Right ventricle myocardium inferior (tissue), 1 donor: Measurements from ENCODE around the gene FNDC11. TPM values are rescaled to one million over a fixed set of nuclear protein-coding genes. Genes with fewer than 3 reads are reported as not detected.

Source experiments
- total RNA-seq: library from RNA; stranded (reverse); fragmentation: NEBNext Ultra II Directional; extraction: Animal tissue kit (Norgen Biotek cat#: 25700); gene quantifications from one replicate; pipeline ENCODE4 v1.2.1, GENCODE V29; 2021
- donor health status: DM: no; HTN: yes; CAD: no; lungs with severe emphysema.

FNDC11 gene
- total RNA-seq, 1 donor from 2014 or later = 0.16 TPM

Other genes starting within 250 kb of the FNDC11 start
- gene CHRNA4, start 192.8 kb upstream of the FNDC11 start, total RNA-seq = 2.3 TPM
- gene KCNQ2, start 81.5 kb upstream of the FNDC11 start, total RNA-seq = 1.8 TPM
- 1,274 TPM for gene EEF1A2, start 55.1 kb upstream of the FNDC11 start, total RNA-seq
- gene PPDPF, start 33.4 kb upstream of the FNDC11 start, total RNA-seq = 261 TPM
- gene PTK6, start 16.8 kb upstream of the FNDC11 start, total RNA-seq = 0.11 TPM
- gene SRMS, start 6.4 kb upstream of the FNDC11 start, total RNA-seq = not detected
- 12.8 TPM for gene HELZ2, start 20.1 kb downstream of the FNDC11 start, total RNA-seq
- gene GMEB2, start 72.9 kb downstream of the FNDC11 start, total RNA-seq = 6.1 TPM
- 7.1 TPM for gene STMN3, start 99.3 kb downstream of the FNDC11 start, total RNA-seq
- gene RTEL1, start 104.2 kb downstream of the FNDC11 start, total RNA-seq = 9.0 TPM
- 1.0 TPM for gene TNFRSF6B, start 142.5 kb downstream of the FNDC11 start, total RNA-seq
- gene ARFRP1, start 153.8 kb downstream of the FNDC11 start, total RNA-seq = 34.2 TPM
- 15.1 TPM for gene ZGPAT, start 153.9 kb downstream of the FNDC11 start, total RNA-seq
- gene LIME1, start 182.5 kb downstream of the FNDC11 start, total RNA-seq = 1.6 TPM
- 97.4 TPM for gene SLC2A4RG, start 185.6 kb downstream of the FNDC11 start, total RNA-seq